NCI-H187 treated with DMSO at 0.1 percent for 48 hours (cell line): ENCODE data around the gene IFI44L.

ENCODE experiments used
- DNase-seq: peaks from one replicate; lab custom pipeline; 2025; lab: John Stamatoyannopoulos, UW

IFI44L gene

GRCh38 chr1:78619803-78620579 is at the start of gene IFI44L:
IFI44L (plus strand) TSS chr1:78620448; CDS start chr1:78627916, 7,468 bp downstream.
- no peak for DNase-seq

DNA sequence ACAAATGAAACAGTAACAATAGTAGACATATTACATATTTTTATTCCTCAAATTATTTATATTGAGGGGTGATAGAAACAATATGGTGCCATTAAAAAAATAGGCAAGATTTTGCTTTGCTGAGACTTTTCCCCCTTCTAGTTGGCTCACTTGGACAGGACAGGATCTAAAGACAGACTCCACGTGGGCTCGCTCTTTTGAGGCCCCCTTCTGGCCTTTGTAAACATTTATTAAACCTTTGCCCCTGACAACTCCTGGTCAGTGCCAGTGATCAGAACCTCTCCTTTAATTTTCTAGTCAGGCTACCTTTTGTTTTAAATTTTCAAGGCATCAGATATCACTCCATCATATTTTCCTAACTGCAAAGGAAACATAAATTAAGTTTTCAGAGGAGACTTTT is 49.7 kb upstream of the IFI44L start:
- no peak for DNase-seq

DNA sequence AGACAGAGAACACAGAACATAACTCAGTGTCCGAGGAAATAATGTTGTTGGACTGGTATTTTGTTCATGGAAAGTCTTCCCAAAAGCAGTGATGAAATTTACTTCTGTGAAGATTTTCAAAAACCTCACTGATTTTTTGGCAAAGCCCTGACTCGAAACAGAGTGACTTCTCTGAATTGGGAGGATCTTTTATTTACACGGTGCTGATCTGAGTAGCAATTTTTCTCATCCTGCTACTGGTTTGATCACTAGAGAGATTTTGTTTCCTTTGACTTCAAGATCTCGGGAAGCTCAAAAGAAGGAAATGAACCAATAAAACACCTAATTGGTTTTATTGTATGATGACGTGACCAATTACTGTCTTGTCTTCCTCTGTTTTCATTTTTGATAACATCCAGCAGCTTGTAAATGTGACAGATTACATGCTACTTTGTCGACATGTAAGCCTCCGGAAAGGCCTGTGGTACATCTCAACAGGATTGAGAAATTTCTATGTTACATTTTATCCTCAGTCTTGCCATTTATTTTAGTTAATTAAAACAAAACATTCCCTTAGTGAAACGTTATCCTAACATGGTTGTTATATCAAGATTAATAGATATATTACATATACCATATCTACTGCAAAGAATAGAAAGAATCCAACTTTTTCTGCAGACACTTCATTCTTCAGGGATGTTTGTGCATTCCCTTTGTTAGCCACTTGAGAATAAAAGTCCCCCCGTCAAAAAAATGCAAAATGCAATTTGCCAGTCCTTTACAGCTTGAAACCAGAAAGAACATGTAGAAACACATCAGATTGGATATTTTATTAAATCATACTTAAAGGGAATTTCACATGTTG is 42.8 kb upstream of the IFI44L start:
- DNase-seq: no peak

DNA sequence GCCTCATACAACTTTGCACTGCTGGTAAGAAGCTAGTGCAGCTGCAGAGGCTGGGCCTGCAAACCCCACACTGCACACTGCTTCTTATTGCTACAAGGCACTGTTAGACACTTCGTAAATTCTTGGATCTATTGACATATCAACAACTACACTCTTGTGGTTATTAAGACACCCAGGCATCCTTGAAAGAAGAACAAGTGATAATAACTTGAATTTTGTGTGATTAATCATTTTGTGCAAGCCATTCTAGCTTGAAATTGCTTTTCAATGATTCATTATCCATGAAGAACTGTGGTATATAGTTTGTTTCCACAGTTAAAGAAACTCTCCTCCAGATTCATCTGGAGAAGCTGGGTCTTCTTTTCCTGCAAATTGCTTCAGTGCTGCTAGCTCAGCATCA is 33.7 kb upstream of the IFI44L start:
- no peak for DNase-seq

DNA sequence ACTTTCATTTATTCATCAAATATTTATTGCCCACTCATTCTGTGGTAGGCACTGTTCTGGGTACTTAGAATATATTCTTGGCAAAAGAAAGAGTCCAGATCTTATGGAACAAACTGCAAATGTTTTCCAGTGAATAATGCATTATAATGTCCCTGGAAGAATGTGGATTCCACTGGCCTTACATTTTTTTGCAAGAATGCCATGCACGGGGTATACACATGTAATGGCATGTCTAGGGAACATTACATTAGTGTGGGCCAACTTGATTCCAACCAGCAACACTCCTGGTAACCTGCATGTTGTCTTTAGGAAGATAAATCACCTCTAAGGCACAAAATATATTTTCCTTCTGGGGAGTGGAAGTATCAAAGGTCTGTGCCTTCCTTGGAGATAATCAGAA is 33.0 kb upstream of the IFI44L start:
- no peak for DNase-seq

GRCh38 chr1:78591971-78592370 is 28.3 kb upstream of the IFI44L start:
- no peak for DNase-seq

DNA sequence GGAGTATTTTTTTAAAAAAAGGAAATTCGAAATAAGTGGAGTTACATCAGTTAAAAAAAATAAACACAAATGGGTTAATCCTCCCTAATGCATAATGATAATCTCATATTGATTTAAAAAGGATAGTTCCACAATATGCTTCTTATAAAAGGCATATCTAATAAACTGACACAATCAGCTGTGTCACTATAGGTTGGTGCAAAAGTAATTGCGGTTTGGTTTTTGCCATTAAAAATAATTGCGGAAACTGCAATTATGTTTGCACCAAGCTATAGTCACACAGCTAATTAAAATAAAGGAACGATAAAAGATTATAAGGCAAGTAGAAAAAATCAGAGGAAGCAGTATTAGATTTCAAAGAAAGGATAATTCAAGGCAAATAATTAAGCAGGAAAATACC is 21.0 kb upstream of the IFI44L start:
- no peak for DNase-seq

GRCh38 chr1:78601068-78601467 is 19.2 kb upstream of the IFI44L start:
- DNase-seq: no peak

DNA sequence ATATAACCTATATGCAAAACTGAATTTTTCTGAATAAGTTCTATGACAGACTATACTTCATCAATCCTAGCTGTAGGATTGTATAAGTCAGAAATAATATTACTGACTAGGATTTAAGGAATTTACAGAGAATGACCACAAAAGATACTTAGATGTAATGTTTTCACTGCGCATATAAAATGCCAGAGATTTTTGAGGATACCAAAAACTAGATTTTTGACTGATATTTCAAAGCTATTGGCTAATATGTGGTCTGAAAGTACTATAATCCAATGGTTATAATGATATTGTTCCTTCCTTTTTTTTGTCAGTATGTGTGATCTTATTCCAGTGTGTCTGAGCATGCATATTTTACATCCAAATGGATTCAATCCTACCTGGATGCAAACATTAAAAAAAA is 17.0 kb upstream of the IFI44L start:
- no peak for DNase-seq

GRCh38 chr1:78604643-78605042 is 15.6 kb upstream of the IFI44L start:
- DNase-seq: no peak

GRCh38 chr1:78606274-78606673 is 14.0 kb upstream of the IFI44L start:
- DNase-seq: no peak

DNA sequence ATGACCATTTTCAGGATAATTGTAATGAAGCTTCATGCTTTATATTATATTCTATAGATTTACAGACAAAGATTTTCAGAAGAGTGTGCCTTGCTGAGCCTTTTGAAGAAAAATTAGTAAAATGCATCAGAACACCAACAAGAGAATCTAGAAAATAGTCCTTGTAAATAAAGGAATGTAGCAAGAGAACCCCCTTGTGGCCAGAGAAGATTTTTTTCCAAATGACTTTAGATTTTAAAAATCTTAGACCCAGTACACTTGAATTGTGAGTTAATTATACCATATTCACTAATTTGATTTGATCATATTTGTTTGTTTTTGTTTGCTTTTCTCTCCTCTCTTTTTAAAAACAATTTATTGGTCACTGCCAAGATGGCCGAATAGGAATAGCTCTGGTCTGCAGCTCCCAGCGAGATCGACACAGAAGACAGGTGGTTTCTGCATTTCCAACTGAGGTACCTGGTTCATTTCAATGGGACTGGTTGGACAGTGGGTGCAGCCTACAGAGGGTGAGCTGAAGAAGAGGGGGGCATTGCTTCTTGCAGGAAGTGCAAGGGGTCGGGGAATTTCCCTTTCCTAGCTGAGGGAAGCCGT is 12.8 kb upstream of the IFI44L start:
- no peak for DNase-seq

DNA sequence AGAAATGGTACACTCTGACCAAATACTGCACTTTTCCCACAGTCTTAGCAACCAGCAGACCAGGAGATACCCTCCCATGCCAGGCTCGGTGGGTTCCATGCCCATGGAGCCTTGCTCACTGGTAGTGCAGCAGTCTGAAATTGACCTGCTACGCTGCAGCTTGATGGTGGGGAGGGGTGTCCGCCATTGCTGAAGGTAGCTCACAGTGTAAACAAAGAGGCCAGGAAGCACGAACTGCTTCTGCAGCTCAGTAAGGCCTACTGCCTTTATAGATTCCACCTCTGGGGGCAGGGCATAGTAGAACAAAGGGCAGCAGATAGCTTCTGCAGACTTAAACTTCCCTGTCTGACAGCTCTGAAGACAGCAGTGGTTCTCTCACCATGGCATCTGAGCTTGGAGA is 12.3 kb upstream of the IFI44L start:
- no peak for DNase-seq

DNA sequence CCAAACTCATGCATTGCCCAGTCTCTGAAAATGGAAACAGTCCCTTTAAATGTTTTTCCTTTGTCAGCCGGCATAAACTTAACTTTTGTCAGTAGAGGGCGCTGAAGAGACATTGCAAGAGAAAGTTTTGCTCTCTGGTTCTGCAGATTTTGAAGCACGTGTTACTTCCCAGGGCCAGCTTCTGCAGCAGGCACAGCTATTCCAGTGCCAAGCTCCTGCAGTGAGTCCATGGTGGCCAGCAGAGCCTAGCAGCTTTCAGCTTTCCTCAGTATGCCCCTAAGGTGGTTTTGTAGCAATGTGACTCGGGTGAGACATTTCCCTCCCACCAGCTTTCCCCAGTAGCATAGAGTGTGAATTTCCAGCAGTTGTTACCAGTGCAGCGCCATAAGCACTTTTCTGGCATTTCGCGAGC is 2.6 kb upstream of the IFI44L start:
- DNase-seq: no peak

DNA sequence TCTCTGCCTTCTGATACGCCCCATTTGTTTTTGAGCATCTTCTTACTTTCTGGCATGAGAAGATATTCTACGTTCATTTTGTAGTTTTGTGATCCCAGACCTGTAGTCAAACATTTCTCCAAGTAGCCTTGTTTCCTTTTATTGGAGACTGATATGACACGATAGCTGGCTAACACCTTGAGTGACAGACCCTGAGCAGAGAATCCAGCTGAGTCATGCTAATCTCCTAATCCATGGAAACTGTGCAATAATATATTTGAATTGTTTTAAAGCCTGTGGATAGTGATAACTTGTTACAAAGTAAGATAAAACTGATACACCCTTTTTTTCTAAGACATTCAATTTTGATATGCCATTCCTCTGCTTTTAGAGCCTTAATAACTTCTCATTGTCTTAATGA is 1.2 kb upstream of the IFI44L start:
- no peak for DNase-seq

- DNase-seq: no peak
Observed at GRCh38 chr1:78619446-78619802, 824 bp upstream of the IFI44L start.

DNA sequence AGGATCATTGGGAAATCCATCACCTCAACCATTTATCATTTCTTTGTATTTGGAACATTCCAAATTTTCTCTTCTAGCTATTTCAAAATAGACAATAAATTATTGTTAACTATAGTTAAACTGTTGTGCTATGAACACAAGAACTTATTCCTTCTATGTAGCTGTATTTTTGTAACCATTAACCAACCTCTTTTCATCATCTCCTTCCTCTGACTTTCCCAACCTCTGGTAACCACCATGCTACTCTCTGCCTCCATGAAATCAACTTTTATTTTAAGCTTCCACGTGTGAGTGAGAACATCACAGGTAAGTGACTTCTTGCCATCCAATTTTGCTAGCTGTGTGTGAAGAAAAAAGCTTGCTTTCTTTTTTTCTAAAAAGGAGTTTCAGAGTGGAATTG is 418 bp downstream of the IFI44L start:
- DNase-seq: no peak

DNA sequence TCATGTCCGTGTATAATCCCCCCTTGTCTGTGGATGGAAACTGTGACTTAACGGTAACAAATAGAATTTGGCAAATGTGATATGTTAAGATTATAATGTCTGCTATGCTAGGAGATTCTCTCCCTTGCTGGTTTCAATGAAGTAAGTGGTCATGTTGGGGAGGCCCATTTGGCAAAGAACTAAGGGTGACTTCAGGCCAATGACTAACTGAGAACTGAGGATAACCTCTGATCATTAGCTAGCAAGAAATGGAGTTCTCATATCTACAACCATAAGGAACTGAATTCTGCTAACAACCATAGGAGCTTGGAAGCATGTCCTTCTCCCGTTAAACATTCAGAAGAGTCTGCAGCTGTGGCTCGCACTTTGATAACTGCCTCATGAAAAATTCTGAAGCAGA is 2.3 kb downstream of the IFI44L start:
- no peak for DNase-seq

GRCh38 chr1:78624035-78624434 is 3.8 kb downstream of the IFI44L start:
- DNase-seq: no peak

DNA sequence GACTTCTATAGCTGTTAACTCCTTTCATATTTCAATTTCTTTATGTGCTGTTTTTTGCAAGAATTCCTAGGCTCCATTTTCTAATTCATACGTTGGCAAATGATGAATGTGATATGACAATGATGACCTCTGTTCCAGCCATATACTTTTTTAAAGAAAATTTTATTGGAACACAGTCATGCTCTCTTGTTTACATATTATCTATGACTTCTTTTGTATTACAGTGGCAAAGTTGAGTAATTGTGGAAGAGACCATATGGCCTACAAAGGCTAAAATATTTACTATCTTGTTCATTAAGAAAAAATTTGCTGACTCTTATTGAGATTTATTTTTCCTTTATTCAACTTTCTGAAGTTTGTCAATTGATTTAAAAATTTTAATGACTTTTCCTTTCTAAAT is 7.1 kb downstream of the IFI44L start:
- no peak for DNase-seq

- no peak for DNase-seq
Observed at GRCh38 chr1:78630600-78630999, 10.4 kb downstream of the IFI44L start.

GRCh38 chr1:78633209-78633608 is 13.0 kb downstream of the IFI44L start:
- no peak for DNase-seq

DNA sequence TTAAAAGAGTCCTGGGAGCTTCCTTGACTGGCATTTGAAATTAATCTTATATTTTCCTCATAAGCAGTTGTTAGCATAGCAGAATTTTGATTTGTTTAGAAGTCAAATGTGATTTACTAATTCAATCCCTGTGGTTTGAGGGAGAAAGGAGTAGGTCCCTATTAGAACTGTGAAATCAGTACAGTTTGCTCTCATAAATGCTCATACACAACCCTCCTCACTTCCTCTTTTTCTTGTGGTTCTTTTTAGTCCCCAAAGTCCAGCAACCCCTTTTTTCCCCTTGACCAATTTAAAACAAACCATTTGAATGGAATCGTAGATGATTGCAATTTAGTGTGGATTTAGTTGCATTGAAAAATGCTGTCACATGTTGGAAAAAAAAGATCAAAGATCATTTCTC is 20.2 kb downstream of the IFI44L start:
- no peak for DNase-seq
